Transverse colon (tissue), 4 donors: Measurements from ENCODE around the gene CABP7. TPM values are rescaled to one million over a fixed set of nuclear protein-coding genes. Genes with fewer than 3 reads are reported as not detected.

Experiments used
- DNase-seq: peaks from one replicate; pipeline ENCODE4 v3.0.0-alpha.2; 2019
- H3K27ac ChIP-seq, 4 donors: fragments of 200-600 bp; sonication (generic); 2 replicates each; pipeline ENCODE4 v1.5.1; 2016 to 2018; ENCODE audit warnings: inconsistent platforms in 4 of 4
- H3K27me3 ChIP-seq: fragments of 200-600 bp; sonication (generic); 2 replicates; pipeline ENCODE4 v1.5.1; 2017; ENCODE audit warnings: inconsistent platforms
- H3K36me3 ChIP-seq, 4 donors: fragments of 200-600 bp; sonication (generic); 2 replicates each; pipeline ENCODE4 v1.5.1; 2017 to 2019; ENCODE audit warnings: inconsistent platforms in 4 of 4
- H3K4me1 ChIP-seq, 4 donors: fragments of 200-600 bp; sonication (generic); 2 replicates each; pipeline ENCODE4 v1.5.1; 2017 to 2020; ENCODE audit warnings: inconsistent platforms in 4 of 4
- H3K4me3 ChIP-seq, 4 donors: fragments of 200-600 bp; sonication (generic); 1 replicate in 1 of 4; 2 replicates in 3 of 4; pipeline versions ENCODE4 v1.5.1 to v1.6.1; 2017 to 2019; ENCODE audit warnings: inconsistent platforms in 4 of 4
- H3K9me3 ChIP-seq, 2 donors: fragments of 200-600 bp; sonication (generic); 2 replicates each; pipeline ENCODE4 v1.5.1; 2017 to 2019; ENCODE audit warnings: inconsistent platforms in 2 of 2
- EP300 ChIP-seq: sonication (generic); formaldehyde crosslinking; IDR thresholded peaks from one replicate; pipeline ENCODE4 v1.6.1; 2017; ENCODE audit warnings: antibody characterized with exemption, low read depth
- POLR2A ChIP-seq: fragments of 450-650 bp; IDR thresholded peaks from one replicate; pipeline ENCODE4 v1.6.1; 2016; ENCODE audit warnings: antibody characterized with exemption, mild to moderate bottlenecking, moderate library complexity
- POLR2AphosphoS5 ChIP-seq, 3 donors: sonication (generic); formaldehyde crosslinking; IDR thresholded peaks; one replicate each; pipeline ENCODE4 v1.6.1; 2016; ENCODE audit warnings: antibody characterized with exemption in 3 of 3
- WGBS, 2 donors: methylation state at CpG; one replicate each; pipeline ENCODE4 v1.1.5; 2018; ENCODE audit warnings: low coverage in 1 of 2; 5-methylcytosine and 5-hydroxymethylcytosine counted together
- in situ Hi-C, 4 donors: fragments of 200-750 bp; cut with MboI; loops; one replicate each; pipeline versions ENCODE4 v1.15.0 to v1.15.1; 2017; ENCODE audit warnings: low sequenced_read_pairs in 3 of 4, low pct_ligation_motif_present in 1 of 4, low pct_unique_long_range_greater_than_20kb in 1 of 4
- intact Hi-C: fragments of 100-400 bp; cut with DNase I; formaldehyde crosslinking; loops from one replicate; pipeline ENCODE4 v1.15.1; 2023; ENCODE audit warnings: low total_unique reads
- small RNA-seq, 4 donors: library from RNA; depleted of rRNA; stranded (forward); fragments of <200 nt; gene quantifications; one replicate each; pipeline ENCODE3, GENCODE V24; 2016
- total RNA-seq, 4 donors: library from RNA; depleted of rRNA; stranded (reverse); fragments of >200 nt; gene quantifications; one replicate each; pipeline ENCODE4 v1.1.0, GENCODE V29; 2016
- TF ChIP-seq, protein P1 (sequence below), 5 experiments: fragments of 200-600 bp in 3 of 5; fragments of 450-650 bp in 2 of 5; sonication (generic) in 3 of 5; IDR thresholded peaks; 1 replicate in 2 of 5; 2 replicates in 3 of 5; pipeline ENCODE4 v1.5.1; 2016 to 2017; ENCODE audit warnings: antibody characterized with exemption in 5 of 5, inconsistent platforms in 3 of 5, mild to moderate bottlenecking in 2 of 5, moderate library complexity in 1 of 5

The CABP7 gene
- total RNA-seq, 4 donors from 2014 or later = not detected

DNA sequence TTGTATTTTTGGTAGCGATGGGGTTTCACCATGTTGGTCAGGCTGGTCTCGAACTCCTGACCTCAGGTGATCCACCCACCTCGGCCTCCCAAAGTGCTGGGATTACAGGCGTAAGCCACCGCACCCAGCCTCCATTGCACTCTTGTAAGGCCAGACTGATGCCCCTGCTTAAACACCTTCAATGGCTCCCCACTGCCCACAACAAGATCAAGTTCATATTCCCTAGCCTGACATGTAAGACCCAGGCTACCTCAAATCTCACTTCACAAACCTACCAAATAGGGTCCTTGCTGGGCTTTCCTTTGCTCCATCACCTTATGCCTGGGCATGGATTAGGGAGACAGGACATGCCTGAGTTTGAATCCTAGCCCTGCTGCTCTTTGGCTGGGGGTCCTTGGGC lies 60.4 kb downstream of the CABP7 start:
- intact Hi-C loops (no loop called here), in situ Hi-C loops (no loop called here)
- Histone ChIP-seq H3K36me3 (no peaks in the 10 kb centered on the region), H3K27ac (no peak overlapping the region), H3K27me3 (no peaks in the 10 kb centered on the region), H3K4me1 (peaks cover 6 to 28% (median 20%) of the 10 kb centered on the region in 4 donors), H3K4me3 (no peak overlapping the region), H3K9me3 (no peaks in the 10 kb centered on the region)
- TF ChIP-seq, protein P1, sequence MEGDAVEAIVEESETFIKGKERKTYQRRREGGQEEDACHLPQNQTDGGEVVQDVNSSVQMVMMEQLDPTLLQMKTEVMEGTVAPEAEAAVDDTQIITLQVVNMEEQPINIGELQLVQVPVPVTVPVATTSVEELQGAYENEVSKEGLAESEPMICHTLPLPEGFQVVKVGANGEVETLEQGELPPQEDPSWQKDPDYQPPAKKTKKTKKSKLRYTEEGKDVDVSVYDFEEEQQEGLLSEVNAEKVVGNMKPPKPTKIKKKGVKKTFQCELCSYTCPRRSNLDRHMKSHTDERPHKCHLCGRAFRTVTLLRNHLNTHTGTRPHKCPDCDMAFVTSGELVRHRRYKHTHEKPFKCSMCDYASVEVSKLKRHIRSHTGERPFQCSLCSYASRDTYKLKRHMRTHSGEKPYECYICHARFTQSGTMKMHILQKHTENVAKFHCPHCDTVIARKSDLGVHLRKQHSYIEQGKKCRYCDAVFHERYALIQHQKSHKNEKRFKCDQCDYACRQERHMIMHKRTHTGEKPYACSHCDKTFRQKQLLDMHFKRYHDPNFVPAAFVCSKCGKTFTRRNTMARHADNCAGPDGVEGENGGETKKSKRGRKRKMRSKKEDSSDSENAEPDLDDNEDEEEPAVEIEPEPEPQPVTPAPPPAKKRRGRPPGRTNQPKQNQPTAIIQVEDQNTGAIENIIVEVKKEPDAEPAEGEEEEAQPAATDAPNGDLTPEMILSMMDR (IDR thresholded peaks at IDR 0.05) = no peak
- TF ChIP-seq POLR2A (no peak), EP300 (no peak), POLR2AphosphoS5 (IDR thresholded peaks at IDR 0.05) (no peak)
- no peak for DNase-seq
- WGBS, 2 donors = 91% methylated on average over 5 of the region's 5 CpGs; no CpG with 5 or more reads in 1 of the 2 donors

- no peaks in the 10 kb centered on the region for H3K36me3 ChIP-seq
- TF ChIP-seq EP300 (no peak), POLR2AphosphoS5 (IDR thresholded peaks at IDR 0.05) (no peak), POLR2A (no peak)
- TF ChIP-seq, protein P1 (IDR thresholded peaks at IDR 0.05) = no peak
- no peak overlapping the region for H3K4me3 ChIP-seq
- no peak for DNase-seq
- 61 to 63% methylated on average over 6 to 8 of the region's 8 CpGs for WGBS, 2 donors
- no peaks in the 10 kb centered on the region for H3K9me3 ChIP-seq
- in situ Hi-C loops = no loop called here
- peaks cover 6 to 31% (median 20%) of the 10 kb centered on the region in 4 donors for H3K4me1 ChIP-seq
- intact Hi-C loops = no loop called here
- peak overlapping the region; percentile 19 to 70 (median 50) for H3K27ac ChIP-seq
- no peaks in the 10 kb centered on the region for H3K27me3 ChIP-seq
Observed at GRCh38 chr22:29780748-29781676, 61.2 kb downstream of the CABP7 start.

Small RNAs within 50 kb of the gene (small RNA-seq; reads per million reads assigned to genes)
- gene AC004882.2 = 0 reads per million in 4 donors
- 0 reads per million in 4 donors for gene RF00019

Other genes with a start within 250 kb of the CABP7 start
- gene NEFH, start 239.8 kb upstream of the CABP7 start, total RNA-seq = under 1 TPM in 3 of 4 donors, not detected in 1; 0.32 to 0.55 (median 0.37) TPM
- gene THOC5, start 166.2 kb upstream of the CABP7 start, total RNA-seq = 10 to 100 TPM; 22.4 to 43.7 (median 27.0) TPM
- 10 to 100 TPM in 3 of 4 donors, 1 to 10 TPM in 1; 9.0 to 39.2 (median 23.4) TPM for gene NIPSNAP1, start 138.9 kb upstream of the CABP7 start, total RNA-seq
- 10 to 100 TPM; 14.6 to 60.1 (median 34.7) TPM for gene NF2, start 116.4 kb upstream of the CABP7 start, total RNA-seq
- 10 to 100 TPM in 3 of 4 donors, not detected in 1; 13.8 to 20.2 (median 19.1) TPM for gene ZMAT5, start 47.0 kb downstream of the CABP7 start, total RNA-seq
- 100 to 1,000 TPM in 1 of 4 donors, 10 to 100 TPM in 3; 22.4 to 139 (median 47.3) TPM for gene UQCR10, start 47.4 kb downstream of the CABP7 start, total RNA-seq
- gene ASCC2, start 118.3 kb downstream of the CABP7 start, total RNA-seq = 10 to 100 TPM; 46.8 to 69.4 (median 62.2) TPM
- 10 to 100 TPM; 52.5 to 92.7 (median 70.2) TPM for gene MTMR3, start 163.2 kb downstream of the CABP7 start, total RNA-seq